Forelimb muscle (tissue), 1 donor: ENCODE data around the gene TCL1B. TPM values are rescaled to one million over a fixed set of nuclear protein-coding genes. Genes with fewer than 3 reads are reported as not detected.

Source experiments
- polyA plus RNA-seq: library from polyadenylated mRNA; unstranded; fragments of 120-200 nt; gene quantifications from one replicate; pipeline ENCODE4 v1.2.1, GENCODE V29; 2013; ENCODE audit not compliant: insufficient read length

The TCL1B gene
- polyA plus RNA-seq, 1 donor = 0.11 TPM

Other genes with a start within 250 kb of the TCL1B start
- 9.2 TPM for gene SYNE3, start 169.8 kb upstream of the TCL1B start, polyA plus RNA-seq
- gene GLRX5, start 151.4 kb upstream of the TCL1B start, polyA plus RNA-seq = 48.6 TPM
- gene TCL1A, start 27.7 kb downstream of the TCL1B start, polyA plus RNA-seq = 0.73 TPM
- 0.06 TPM for gene TUNAR, start 190.4 kb downstream of the TCL1B start, polyA plus RNA-seq